Subcutaneous adipose tissue (tissue), 4 donors: ENCODE data around the gene EVA1A. TPM values are rescaled to one million over a fixed set of nuclear protein-coding genes. Genes with fewer than 3 reads are reported as not detected.

Source experiments
- total RNA-seq, 4 donors: library from RNA; depleted of rRNA; stranded (reverse); fragments of >200 nt; gene quantifications; one replicate each; pipeline ENCODE4 v1.1.0, GENCODE V29; 2016
- TF ChIP-seq, protein P1 (sequence below): fragments of 450-650 bp; IDR thresholded peaks from one replicate; pipeline ENCODE4 v1.5.1; 2016; ENCODE audit warnings: low read depth, mild to moderate bottlenecking, control low read depth, antibody characterized with exemption, moderate library complexity

Gene EVA1A
- total RNA-seq, 4 donors from 2014 or later, result 0.33 to 1.9 TPM; not detected in 2

DNA sequence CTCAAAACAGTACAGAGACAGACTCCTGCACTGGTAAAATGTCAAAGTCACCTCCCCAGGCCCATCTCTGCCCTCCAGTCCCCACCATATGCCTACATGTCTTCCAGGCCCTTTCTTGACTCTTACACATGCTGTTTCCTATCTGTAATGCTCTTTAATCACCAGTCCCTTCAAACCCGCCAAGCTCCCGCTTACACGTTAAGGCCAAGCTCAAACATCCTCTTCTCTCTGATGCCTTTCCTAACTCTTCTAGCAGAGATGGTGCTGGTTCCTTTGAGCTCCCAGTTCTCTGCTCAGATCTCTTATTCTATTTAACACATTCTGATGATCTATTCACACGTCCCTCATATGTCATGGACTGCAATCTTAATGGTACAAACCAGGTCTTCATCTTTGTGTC, 5.0 kb downstream of the EVA1A start:
- TF ChIP-seq, protein P1, sequence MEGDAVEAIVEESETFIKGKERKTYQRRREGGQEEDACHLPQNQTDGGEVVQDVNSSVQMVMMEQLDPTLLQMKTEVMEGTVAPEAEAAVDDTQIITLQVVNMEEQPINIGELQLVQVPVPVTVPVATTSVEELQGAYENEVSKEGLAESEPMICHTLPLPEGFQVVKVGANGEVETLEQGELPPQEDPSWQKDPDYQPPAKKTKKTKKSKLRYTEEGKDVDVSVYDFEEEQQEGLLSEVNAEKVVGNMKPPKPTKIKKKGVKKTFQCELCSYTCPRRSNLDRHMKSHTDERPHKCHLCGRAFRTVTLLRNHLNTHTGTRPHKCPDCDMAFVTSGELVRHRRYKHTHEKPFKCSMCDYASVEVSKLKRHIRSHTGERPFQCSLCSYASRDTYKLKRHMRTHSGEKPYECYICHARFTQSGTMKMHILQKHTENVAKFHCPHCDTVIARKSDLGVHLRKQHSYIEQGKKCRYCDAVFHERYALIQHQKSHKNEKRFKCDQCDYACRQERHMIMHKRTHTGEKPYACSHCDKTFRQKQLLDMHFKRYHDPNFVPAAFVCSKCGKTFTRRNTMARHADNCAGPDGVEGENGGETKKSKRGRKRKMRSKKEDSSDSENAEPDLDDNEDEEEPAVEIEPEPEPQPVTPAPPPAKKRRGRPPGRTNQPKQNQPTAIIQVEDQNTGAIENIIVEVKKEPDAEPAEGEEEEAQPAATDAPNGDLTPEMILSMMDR, result no peak

DNA sequence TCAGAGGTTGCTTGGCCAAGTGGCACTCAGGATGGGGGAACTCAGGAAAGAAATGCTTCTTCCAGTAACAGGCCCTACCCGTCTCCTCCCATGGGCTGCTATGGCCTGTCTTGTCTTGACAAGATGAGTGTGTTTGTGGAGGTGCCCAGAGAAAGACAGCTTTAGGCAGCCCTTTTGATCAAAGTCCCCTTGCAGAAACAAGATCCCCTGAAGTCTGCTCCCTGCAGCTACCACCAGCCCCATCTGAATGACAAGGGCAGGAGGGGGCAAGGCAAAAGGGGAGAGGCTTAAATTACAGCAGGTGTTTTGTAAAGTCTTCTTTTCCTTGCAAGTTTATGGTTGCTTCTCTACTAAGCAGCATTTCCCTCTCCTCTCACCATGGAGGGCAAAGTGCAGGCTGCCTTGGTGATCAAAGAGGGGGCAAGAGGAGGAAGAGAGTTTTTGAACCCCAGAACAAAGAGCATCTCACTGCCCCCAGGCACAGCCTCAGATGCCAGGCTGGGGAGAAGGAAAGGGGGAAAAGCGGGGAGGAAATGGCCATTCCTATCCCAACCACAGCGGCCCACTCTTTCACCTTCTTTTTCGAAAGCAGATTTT, 6.7 kb downstream of the EVA1A start:
- TF ChIP-seq, protein P1, result no peak

DNA sequence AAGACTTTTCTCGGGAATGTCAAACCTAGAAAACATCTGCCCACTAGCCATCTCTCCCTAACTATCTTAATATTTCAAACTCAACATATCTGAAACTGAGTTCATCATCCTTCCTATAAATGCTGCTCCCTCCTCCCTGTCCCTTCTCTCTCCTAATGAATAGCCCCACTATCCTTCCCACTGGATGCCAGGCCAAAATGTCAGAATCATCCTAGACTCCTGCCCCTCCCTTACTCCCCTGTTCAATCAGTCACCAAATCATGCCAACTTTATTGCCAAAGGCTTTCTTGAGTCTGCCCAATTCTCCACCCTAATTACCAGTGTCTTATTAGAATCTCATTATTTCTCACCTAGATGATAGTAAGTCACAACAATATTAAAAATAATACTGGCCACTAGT, 8.5 kb downstream of the EVA1A start:
- TF ChIP-seq, protein P1, result no peak

DNA sequence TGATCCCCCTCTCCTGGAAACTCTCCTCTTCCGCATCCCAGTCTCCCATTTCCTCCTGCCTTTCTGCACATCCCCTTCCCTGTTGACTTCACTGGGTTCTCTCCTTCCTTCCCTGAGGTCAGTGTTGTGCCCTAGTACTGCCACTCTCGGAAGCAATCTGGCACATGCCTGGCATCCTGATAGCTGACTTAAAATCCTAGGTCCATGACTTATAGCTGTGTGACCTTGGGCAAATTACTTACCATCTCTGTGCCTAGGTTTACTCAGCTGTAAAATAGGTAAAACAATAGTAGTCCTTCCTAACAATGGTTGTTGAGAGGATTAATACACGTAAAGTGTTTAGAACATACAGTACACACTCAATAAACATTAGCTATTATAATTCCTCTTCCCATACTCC, 9.3 kb downstream of the EVA1A start:
- TF ChIP-seq, protein P1, result no peak

DNA sequence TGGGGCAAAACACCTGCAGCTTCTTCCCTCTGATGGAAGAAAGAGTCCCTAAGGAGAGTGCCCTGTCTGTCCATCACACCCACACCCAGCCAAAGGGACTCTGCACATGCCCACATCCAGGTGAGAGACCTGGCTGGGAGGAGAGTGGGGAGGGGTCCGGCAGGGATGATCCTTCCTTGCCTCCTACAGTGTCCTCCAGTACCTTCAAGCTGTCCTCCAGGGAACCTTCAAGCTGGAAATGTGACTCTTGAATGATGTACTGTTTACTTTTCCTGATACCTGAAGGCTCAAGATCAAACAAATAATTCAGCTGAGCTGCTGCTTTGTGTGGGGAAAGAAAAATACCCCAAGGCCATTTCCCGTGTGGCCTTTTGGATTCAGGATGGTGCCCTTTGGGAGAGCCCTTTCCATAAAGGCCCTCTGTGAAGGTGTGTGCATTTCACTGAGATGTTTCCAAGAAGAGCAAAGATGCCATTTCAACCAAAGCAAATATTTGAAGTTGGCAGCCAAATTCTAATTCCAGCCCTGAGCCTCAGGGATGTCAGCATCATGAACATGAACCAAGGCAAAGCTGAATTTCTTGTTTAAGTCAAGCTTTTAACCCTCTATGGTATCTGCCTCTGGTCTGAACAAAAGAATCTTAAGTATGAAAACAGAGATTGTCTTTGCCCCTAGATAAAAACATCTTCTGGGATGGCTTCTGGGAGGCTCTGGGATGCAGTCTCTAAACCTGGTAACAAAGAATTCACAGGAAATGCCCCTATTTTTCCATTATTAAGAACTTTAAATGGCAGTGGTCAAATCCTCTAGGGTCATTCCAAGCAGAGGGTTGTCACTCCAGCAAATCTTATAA, 11.1 kb downstream of the EVA1A start:
- TF ChIP-seq, protein P1, result no peak

DNA sequence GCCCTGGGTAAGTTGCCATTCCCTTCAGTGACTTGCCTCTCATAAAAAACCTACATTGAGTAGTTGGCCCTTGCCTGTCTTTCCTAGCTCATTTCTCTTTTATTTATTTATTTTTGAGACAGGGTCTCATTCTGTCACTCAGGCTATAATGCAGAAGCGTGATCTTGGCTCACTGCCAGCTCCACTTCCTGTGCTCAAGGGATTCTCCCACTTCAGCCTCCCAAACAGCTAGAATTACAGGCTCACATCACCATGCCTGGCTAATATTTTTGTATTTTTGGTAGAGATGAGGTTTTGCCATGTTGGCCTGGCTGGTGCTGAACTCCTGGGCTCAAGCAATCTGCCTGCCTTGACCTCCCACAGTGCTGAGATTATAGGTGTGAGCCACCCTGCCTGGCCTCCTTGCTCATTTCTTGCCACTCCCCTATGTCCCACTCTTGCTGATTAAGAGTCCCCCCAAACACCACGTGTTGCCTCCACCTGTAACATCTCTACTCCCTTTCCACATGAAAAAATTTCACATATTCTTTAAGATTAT, 12.6 kb downstream of the EVA1A start:
- TF ChIP-seq, protein P1, result no peak

DNA sequence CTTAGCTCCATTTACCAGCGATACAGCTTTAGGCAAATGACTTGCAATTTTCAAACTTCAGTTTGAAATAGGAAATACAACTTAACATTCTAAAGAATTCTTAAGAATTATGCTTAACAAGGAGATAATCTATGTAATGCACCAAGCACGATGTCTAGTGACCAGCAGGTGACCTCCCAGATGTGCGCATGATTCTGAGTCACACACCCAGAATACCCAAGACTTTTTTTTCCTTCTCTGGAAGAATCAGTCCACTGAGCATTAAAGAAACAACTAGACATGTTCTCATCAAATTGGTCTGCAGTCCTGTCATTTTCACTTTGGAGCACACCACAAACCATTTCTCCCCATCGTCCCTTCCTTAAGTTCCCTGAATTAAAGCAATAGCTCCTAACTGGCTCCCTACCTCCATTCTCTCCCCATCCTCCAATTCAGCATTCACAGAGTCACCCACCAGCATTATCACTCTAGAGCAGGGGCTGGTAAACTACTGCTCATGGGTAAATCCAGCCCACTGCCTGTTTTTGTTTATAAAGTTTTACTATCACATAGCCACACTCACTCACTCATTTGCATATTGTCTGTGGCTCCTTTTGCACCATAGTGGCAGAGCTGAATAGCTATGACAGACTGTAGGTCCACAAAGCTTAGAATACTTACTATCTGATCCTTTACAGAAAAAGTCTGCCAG, 13.2 kb downstream of the EVA1A start:
- TF ChIP-seq, protein P1, result no peak
